ENCODE measurements around the gene HSP90AB1.

HSP90AB1 gene

DNA sequence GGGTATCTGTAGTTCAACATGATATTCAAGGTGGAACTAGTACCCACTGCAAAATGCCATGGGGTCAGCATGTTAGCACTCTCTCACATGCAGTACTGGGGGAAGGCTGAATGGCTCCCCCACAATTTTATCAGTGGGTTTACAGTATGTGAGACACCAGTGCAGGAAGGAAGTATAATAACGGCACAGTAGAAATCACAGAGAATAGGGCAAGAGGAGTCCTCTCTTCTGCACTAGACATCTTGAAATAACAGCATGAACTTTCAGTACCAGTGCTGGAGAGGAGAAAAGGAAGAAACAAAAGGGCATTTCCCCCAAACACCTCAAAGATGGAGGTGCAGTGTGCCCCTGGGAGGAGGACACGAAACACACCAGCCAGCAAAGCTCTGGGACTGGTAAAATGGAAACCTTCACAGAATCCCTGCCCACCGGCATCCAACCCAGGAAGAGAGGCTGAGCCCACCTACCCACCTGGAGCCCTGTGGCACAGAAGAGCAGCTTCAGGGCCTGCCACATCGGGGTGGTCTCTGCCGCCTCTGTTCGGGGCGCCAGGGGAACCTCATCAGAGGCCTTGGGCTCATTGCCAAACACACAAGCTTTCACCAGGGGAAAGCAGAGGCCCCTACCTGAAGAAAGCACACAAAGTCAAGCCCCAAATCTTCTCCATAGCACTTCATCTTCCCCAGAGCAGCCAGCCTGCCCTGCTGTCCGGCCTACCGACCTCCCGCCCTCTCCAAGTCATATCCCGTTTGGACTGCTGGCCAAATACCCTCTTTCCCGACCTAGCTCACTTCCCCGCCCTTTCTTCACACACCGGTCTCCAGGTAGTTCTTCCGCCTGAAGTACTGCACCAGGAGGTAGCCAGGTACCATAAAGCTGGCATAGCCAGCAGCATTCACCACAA lies 9.2 kb downstream of the HSP90AB1 start:
- no peak for DNase-seq

- no peak for DNase-seq
Observed at GRCh38 chr6:44256775-44257024, 9.8 kb downstream of the HSP90AB1 start.

DNA sequence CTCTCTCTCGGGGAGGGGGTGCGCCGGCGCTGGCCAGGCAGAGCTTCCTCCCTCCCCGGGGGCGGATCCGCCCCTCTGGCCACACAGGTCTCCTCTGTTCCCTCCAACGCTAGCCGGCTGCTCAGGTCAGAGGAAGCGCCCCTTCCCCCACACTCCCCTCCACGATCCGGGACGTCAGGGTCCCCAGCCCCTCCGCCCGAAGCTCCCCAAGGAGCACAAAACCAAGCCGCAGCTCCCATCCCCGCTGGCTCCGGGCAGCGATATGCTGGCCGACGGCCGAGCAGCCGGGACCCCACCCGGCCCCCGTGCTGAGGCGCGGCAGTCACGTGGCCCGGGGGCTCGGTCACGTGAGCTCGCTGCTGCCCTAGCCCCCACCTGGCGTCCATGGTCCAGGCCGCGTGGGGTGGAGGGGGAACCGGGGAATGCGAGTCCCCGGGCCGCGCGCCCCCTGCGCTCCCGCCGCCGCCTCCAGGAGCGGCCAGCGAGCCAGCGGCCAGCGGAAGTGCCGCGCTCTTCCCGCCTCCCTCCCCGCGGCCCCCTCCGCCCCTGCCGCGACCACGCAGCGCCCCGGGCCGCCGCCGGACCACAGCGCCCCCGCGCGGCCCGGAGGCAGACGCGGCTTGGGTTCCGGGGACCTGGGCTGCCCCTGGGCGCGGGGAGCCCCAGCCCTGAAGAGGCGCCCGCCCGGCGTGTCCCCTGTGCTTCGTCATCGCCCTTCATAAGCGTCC lies 10.3 kb downstream of the HSP90AB1 start, which contains the start of gene SLC35B2:
Gene SLC35B2, minus strand, starts transcription at position 504 of the 728 bp plus-strand sequence. Its CDS starts 118 bp downstream, at position 386.
- DNase-seq = no peak

DNA sequence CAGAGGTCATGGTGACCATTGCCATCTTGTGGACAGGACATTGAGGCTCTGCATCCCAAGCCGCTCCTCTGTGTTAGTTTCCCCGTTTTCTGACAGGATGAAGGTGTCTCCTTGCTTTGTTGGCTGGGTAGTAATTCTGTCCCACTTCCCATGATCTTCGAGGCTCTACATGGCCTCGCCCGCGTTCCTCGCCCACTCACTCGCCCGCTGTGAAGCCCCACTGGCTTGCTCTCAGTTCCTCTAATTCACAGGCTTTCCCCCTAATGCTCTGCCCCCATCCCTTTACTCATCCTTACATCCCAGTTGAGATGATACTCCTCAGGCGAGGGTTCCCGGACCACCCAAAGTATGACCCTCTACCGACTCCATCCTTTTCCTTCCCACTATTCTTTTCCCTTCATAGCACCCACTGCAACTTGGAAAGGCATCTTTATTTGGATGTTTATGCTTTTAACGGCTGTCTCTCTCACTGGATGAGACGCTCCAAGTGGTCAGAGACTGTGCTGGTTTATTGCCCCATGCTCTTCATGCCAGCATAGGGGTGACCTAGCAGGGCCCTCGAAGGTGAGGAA lies 10.9 kb downstream of the HSP90AB1 start:
- no peak for DNase-seq

DNA sequence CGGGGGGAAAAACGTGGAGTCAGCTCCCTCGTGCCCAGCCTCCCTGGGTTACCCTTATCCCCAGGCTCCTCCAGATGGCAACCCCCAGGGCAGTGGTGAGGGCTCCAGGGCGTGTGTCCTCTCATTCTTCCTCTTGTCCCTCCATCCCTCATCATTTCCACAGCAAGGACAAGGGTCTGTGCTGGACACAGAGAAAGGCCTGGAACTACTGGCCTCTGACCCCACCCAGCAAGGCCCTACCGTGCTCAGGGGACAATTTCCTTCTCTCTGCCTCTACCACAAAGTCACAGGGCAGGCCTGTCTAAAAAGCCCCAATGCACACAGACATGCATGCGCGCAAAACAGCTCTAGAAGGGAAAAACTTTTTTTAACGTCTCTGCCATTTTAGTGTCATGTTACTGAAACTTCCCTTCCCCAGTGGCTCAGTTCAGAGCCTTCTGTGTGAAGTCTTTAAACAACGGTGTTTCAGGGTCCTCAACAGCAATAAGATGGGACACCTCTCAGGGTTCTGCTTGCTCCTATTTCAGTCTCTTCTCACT lies 11.5 kb downstream of the HSP90AB1 start:
- no peak for DNase-seq

- DNase-seq = no peak
Observed at GRCh38 chr6:44258921-44259320, 12.0 kb downstream of the HSP90AB1 start.

GRCh38 chr6:44260011-44260410 lies 13.1 kb downstream of the HSP90AB1 start:
- no peak for DNase-seq

DNA sequence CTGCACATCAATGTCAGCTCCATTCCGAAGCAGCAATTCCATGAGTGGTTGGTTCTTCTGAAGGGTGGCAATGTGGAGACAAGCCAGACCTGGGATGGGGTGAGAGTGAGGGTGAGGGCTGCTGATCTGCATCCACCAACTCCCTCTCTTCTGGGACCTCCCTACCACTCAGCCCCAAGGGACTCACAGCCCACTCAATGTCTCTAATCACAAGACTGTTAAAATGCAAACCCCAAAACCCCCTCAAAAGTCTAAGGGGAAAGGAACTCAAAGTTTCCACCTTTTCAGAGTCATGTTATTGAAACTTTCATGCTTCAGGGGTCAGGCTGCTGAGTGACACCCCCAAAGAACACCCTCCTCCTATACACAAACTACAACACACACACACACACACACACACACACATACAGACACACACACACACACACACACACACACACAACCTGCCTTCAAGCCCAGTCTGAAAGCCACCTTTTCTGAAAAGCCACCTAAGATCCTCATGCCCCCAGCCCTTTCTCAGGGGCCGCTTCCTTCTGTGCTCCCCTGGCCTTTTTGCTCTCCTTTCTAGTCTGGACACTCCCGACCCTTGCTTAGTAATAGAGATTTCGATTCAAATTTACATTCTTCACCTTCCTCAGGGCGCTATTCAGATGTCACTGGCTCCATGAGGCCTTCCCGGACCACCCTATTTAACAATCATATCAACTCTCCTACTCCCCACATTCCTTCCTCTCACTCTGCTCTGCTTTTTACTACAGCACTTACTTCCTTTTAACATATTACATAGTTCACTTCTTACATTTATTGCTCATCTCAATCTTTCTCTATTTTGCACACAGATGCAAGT lies 13.8 kb downstream of the HSP90AB1 start:
- DNase-seq = no peak

DNA sequence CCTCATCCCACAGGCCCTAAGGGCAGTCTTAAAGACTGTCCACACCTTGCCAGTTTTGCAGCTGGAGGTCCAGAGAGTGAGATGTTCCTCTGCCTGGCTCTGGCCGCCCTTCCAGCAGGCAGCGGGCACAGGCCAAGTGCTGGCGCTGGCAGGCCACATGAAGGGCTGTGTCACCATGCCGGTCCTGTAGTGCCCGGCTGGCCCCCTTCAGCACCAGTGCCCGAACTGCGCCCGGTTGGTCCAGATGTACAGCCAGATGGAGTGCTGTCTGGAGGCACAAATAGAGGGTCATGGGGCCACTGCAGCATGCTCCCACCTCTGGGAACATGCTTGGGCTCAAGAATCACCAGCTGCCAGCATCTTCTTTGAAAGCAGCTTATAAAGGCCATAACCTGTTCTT lies 14.7 kb downstream of the HSP90AB1 start:
- no peak for DNase-seq

GRCh38 chr6:44262467-44263353 lies 15.8 kb downstream of the HSP90AB1 start:
- DNase-seq = no peak

- DNase-seq = no peak
Observed at GRCh38 chr6:44263354-44264100, 16.6 kb downstream of the HSP90AB1 start.

DNA sequence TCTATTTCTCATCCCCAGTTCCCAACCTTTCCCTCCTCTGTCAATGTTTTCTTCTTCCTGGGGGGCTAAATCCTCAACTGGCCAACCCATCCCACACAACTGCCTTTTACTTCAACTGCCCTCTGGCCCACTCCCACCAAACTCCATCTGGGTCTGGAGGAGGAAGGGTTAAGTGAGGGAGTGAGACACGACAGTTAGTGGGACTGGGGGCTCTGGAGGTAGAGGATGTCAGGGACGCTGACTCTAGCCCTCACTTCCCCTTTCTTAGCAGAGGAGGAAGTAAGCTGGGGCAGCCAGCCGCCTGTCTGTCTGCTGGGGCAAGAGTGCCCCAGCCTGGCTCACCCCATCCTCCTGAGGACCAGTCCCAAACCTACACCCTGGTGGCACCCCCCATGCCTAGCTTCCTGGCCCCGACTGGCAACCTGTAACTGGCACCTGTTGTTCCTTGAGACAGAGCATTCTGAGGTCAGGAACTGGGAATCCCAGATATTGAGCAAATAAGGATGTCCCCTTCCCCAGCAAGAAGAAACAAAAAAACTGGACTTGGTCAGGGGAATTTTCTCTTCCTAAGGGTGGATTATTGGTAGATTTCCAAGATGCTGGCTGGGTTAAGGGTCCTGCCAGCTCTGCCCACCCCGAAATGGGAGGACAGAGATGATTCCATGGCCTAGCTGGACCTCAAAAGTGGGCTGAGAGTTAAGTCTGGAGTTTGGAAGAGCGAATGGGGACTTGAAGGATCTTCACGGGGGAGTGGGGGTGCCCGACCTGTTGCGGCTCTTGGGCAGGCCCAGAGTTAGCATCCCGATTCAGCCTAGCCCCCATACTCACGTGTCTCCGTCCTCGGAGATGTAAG lies 17.5 kb downstream of the HSP90AB1 start:
- DNase-seq = no peak

GRCh38 chr6:44265007-44265721 lies 18.3 kb downstream of the HSP90AB1 start, which contains the start of gene NFKBIE:
NFKBIE (minus strand) TSS chr6:44265551; CDS start chr6:44265346, 205 bp downstream.
- DNase-seq = no peak

DNA sequence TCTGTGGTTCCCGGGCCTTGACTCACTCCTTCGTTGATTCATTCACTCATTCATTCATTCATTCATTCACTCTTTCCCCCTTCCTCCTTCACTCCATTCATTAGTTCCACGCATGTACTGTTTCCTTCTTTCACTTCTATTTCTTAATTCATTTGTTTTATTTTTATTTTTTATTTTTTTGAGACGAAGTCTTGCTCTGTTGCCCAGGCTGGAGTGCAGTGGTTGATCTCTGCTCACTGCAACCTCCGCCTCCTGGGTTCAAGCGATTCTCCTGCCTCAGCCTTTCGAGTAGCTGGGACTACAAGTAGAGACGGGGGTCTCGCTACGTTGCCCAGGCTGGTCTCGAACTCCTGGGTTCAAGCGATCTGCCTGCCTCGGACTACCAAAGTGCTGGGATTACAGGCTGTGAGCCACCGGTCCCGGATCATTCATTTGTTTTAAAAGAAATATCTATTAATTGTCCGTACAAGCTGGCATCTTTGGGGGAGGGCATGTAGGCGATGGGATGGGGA lies 18.9 kb downstream of the HSP90AB1 start:
- no peak for DNase-seq

GRCh38 chr6:44266347-44266746 lies 19.4 kb downstream of the HSP90AB1 start:
- DNase-seq = no peak

DNA sequence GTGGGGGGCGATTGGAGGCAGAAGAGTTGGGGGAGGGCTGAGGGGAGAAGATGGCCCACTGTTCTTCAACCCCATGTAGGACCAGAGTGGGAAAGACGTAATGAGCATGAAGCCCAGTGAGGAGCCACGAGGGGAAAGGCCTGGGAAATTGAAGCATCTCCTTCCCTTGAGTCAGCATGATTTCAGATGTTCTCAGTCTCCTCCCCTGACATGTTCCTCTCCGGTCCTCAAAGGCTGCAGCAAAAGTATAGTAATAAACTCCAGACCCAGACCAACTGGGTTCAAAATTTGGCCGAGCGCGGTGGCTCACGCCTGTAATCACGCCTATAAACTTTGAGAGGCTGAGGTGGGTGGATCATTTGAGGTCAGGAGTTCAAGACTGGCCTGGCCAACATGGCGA lies 20.4 kb downstream of the HSP90AB1 start:
- DNase-seq = no peak

GRCh38 chr6:44268095-44268628 lies 21.3 kb downstream of the HSP90AB1 start:
- DNase-seq = no peak

GRCh38 chr6:44269178-44269920 lies 22.4 kb downstream of the HSP90AB1 start:
- no peak for DNase-seq
